ENCODE measurements around the gene PTMS.

The PTMS gene

GRCh38 chr12:6765048-6765633, 1.0 kb upstream of the PTMS start:
- Histone ChIP-seq H3K36me3 (ENCODE audit: control insufficient read depth in 2 of 2, insufficient read depth in 1 of 2, low read length in 2 of 2) (peaks cover 5 to 9% of the 10 kb centered on the region in 2 experiments; a peak in 2 of 3 replicates), H3K27ac (ENCODE audit: extremely low read depth, low read depth, low read length) (peak overlapping the region; percentile 92), H3K9me3 (ENCODE audit: control insufficient read depth, insufficient read depth, low read depth, low read length) (no peaks in the 10 kb centered on the region), H3K4me3 (ENCODE audit: low read depth, low read length) (no peak overlapping the region), H3K4me1 (ENCODE audit: control insufficient read depth, insufficient read depth, low read length) (peaks cover 34% of the 10 kb centered on the region)
- ChIA-PET POLR2A (interaction anchor here (1.6 to 3.9 kb wide), 3 partner anchors 11 to 87 kb away, joined by 4 to 79 read pairs (median 36); partner anchors contain the start of genes CDCA3, MLF2 and USP5), CTCF (interaction anchor here (0.6 to 7.8 kb wide), 7 partner anchors 11 to 300 kb away, joined by 3 to 140 read pairs (median 4); partner anchors contain the start of gene MLF2)
- TF ChIP-seq GLI4 (tag by site-specific recombination; IDR thresholded peaks at IDR 0.05), result no peak
- TF ChIP-seq ZNF473 (tag by site-specific recombination; IDR thresholded peaks at IDR 0.05), result no peak
- no peak for TF ChIP-seq ZNF48 (tag by site-specific recombination; IDR thresholded peaks at IDR 0.05)
- TF ChIP-seq ZNF324 (tag by site-specific recombination; IDR thresholded peaks at IDR 0.05), result no peak
- peak; percentile 13; the same call in 1 of the 2 replicates for TF ChIP-seq ZNF518A (tag by site-specific recombination; conservative IDR thresholded peaks at IDR 0.05; ENCODE audit: low read depth)
- TF ChIP-seq ZNF404 (tag by site-specific recombination; IDR thresholded peaks at IDR 0.05), result no peak
- TF ChIP-seq GLIS1 (tag by site-specific recombination; IDR thresholded peaks at IDR 0.05), result no peak
- TF ChIP-seq REPIN1 (tag by site-specific recombination; IDR thresholded peaks at IDR 0.05; ENCODE audit: low read depth), result no peak
- TF ChIP-seq PATZ1 (tag by site-specific recombination; IDR thresholded peaks at IDR 0.05), result peak; percentile 18; the same call in 1 of the 2 replicates
- TF ChIP-seq SCRT2 (tag by site-specific recombination; IDR thresholded peaks at IDR 0.05), result no peak
- TF ChIP-seq INSM2 (tag by site-specific recombination; IDR thresholded peaks at IDR 0.05), result no peak
- no peak for TF ChIP-seq PRDM10 (tag by site-specific recombination; IDR thresholded peaks at IDR 0.05)
- TF ChIP-seq ZNF416 (tag by site-specific recombination; IDR thresholded peaks at IDR 0.05), result no peak
- TF ChIP-seq ZNF311 (tag by site-specific recombination; IDR thresholded peaks at IDR 0.05; ENCODE audit: borderline replicate concordance), result no peak
- no peak for TF ChIP-seq ZNF138 (tag by site-specific recombination; IDR thresholded peaks at IDR 0.05; ENCODE audit: borderline replicate concordance)
- peak; percentile 24; the same call in 1 of the 2 replicates for TF ChIP-seq ZBTB17 (tag by site-specific recombination; IDR thresholded peaks at IDR 0.05)
- no peak for TF ChIP-seq TSHZ1 (tag by site-specific recombination; IDR thresholded peaks at IDR 0.05; ENCODE audit: borderline replicate concordance)
- no peak for TF ChIP-seq ZNF701 (tag by site-specific recombination; IDR thresholded peaks at IDR 0.05)
- no peak for TF ChIP-seq ZNF791 (tag by site-specific recombination; IDR thresholded peaks at IDR 0.05)
- TF ChIP-seq MYNN (tag by site-specific recombination; IDR thresholded peaks at IDR 0.05; ENCODE audit: borderline replicate concordance), result no peak
- TF ChIP-seq ZNF335 (tag by site-specific recombination; conservative IDR thresholded peaks at IDR 0.05), result peak; percentile 60; the same call in 1 of the 2 replicates
- TF ChIP-seq ZNF514 (tag by site-specific recombination; IDR thresholded peaks at IDR 0.05), result no peak
